LNCAP (cell line): ENCODE results near the gene TTC28.

Experiments
- TF ChIP-seq, protein P1 (sequence below): fragments of 450-650 bp; IDR thresholded peaks from 2 replicates; pipeline ENCODE4 v1.5.1; 2017; ENCODE audit warnings: mild to moderate bottlenecking

The TTC28 gene

DNA sequence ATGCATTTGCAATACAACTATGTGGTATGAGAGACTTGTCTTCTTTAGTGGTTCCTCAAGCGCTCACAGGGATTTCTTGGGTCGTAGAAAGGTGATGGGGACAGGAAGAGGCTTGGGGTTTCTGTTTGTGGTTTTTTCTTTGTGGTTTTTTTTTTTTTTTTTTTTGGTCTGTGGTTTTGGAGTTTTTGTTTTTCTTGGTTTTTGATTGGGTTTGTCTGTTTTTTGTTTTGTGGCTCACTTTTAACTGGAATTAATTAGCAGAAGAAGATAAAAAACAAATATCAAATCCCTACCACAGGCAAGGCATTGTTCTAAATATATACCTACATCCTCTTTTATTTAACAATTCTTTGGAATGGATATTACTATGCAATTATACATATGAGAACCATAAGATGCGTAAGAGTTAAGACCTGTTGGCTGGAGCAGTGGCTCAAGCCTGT, 5.5 kb downstream of the TTC28 start:
- TF ChIP-seq, protein P1, sequence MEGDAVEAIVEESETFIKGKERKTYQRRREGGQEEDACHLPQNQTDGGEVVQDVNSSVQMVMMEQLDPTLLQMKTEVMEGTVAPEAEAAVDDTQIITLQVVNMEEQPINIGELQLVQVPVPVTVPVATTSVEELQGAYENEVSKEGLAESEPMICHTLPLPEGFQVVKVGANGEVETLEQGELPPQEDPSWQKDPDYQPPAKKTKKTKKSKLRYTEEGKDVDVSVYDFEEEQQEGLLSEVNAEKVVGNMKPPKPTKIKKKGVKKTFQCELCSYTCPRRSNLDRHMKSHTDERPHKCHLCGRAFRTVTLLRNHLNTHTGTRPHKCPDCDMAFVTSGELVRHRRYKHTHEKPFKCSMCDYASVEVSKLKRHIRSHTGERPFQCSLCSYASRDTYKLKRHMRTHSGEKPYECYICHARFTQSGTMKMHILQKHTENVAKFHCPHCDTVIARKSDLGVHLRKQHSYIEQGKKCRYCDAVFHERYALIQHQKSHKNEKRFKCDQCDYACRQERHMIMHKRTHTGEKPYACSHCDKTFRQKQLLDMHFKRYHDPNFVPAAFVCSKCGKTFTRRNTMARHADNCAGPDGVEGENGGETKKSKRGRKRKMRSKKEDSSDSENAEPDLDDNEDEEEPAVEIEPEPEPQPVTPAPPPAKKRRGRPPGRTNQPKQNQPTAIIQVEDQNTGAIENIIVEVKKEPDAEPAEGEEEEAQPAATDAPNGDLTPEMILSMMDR = no peak

DNA sequence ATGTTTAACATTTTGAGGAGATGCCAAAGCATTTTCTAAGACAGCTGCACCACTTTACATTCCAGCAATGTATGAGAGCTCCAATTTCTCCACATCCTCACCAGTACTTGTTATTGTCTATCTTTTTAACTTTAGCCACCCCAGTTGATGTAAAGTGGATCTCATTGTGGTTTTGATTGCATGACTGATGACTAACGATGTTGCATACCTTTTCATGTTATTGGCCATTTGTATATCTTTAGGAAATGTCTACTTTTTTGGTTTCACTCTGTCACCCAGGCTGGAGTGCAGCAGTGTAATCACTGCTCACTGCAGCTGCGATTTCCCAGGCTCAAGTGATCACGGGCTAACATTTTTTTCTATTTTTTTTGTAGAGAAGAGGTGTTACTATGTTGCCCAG, 8.9 kb downstream of the TTC28 start:
- TF ChIP-seq, protein P1 = no peak

DNA sequence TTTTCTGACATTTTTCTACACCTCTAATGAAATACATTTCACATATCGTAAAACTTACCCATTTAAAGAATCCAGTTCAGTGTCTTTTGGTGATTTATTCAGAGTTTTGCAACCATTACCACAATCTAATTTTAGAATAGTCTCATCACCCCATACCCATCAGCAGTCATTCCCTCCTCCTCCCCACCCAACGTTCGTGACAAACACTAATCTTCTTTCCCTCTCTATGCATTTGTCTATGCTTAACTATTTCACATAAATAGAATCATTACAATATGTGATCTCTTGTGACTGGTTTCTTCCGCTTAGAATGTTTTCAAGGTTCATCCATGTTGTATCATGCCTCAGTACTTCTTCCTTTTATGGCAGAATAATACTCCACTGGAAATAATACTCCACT, 9.5 kb downstream of the TTC28 start:
- TF ChIP-seq, protein P1 = no peak

DNA sequence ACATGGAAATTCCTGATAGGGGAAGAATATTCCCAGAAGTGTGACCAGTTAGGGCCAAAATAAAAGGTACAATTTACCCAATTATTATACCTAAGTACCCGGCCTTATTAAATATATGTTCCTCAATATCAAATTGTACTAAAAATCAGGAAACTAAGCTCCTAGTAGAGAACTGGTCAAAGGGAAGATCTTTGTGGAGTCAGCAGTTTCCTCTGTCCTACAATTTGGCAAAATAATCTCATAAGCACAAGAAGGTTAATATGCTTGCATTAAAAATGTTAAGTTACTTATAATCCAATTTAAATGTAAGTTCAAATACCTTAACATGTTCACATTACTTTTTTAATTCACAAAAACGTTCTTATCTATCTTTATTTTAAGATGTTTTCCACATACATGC, 10.3 kb downstream of the TTC28 start:
- TF ChIP-seq, protein P1 = no peak

DNA sequence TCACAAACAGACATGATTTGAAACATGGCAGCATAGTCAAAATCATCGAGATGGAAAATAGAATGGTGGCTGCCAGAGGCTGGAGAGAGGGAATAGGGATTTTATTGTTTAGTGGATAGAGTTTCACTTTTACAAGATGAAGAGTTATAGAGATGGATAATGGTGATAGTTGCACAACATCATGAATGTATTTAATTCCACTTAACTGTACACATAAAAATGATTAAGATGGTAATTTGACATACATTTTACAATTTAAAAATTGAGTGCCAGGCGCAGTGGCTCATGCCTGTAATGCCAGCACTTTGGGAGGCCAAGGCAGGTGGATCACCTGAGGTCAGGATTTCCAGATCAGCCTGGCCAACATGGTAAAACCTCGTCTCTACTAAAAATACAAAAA, 21.2 kb downstream of the TTC28 start:
- TF ChIP-seq, protein P1 = no peak

DNA sequence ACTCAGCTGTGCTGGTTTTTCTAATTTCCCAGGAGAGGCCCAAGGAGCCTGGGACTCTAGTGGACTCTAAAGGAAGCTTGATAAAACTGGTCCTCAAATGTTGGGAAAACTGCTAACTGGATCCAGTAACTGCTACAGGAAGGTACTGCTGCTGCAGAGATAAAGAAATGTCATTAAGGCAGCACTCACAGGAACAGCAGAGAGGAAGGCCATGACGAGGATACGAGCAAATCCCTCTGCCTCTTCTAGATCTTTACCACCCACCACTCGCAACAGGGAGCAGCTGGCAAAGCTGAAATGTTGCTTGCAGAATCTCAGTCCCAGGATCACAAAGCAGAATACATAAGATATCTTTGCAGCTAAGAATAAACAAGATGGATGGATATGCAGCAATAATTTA, 23.5 kb downstream of the TTC28 start:
- TF ChIP-seq, protein P1 = no peak

DNA sequence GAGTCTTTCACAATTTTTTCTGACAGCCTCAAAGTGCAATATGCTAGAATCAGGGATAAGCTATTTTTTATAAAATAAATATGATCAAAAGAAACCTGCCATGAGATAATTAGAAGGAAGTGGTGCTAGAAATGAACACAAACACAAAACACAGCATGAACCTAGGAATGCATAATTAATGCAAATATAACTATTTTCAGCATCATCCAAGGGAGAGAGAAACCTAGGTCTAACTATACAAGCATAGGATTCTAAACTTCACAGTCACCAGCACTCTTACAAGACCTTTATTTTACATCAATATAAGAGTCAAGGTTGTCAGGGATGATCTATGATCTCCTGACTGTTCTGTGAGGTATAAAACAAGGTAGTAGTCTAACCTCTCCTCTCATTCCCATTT, 29.2 kb downstream of the TTC28 start:
- TF ChIP-seq, protein P1 = no peak

DNA sequence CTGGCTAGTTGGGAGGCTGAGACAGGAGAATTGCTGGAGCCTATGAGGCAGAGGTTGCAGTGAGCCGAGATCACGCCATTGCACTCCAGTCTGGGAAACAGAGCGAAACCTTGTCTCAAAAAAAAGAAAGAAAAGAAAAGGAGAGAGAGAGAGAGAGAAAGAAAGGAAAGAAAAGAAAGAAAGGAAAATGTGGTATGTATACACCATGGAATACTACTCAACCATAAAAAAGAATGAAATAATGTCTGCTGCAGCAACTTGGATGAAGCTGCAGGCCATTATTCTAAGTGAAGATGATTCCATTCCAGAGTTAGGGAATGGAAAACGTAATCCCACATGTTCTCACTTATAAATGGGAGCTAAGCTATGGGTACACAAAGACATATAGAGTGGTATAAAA, 30.8 kb downstream of the TTC28 start:
- TF ChIP-seq, protein P1 = no peak
